Measurements from ENCODE around the gene LNP1.
"Not testable (repeated sequence)": the region's sequence is repeated elsewhere in the genome, so short reads cannot be mapped to it uniquely, and the experiment has no call there.

Gene LNP1

DNA sequence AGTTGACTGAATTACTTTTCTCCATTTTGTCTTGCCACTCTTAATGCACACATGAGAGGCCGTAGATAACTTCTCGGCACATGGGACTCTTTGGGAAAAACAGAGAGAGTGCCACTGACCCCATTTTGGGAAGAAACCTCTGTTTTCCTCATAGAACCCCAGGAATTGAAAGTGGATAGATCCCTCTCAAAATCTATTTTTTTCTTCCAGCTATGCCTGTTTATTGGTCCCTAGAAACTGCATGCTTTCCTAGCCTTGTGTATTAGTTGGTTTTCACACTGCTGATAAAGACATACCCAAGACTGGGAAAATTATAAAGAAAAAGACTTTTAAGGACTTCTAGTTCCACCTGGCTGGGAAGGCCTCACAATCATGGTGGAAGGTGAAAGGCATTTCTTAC is 67.3 kb downstream of the LNP1 start:
- ATAC-seq (ENCODE audit: insufficient read depth, low read depth) (no peak), DNase-seq (no peak)
- no peaks in the 10 kb centered on the region for H3K27me3 ChIP-seq (ENCODE audit: insufficient read depth, low read length, poor library complexity)
- no peak overlapping the region for H3K4me2 ChIP-seq (ENCODE audit: insufficient read depth, low read length)
- H2AFZ ChIP-seq (ENCODE audit: low read depth, low read length), result no peak overlapping the region
- no peak overlapping the region for H3K4me3 ChIP-seq (ENCODE audit: low read depth in 1 of 2, low read length in 2 of 2)
- H3K36me3 ChIP-seq (ENCODE audit: insufficient read depth, low read length), result no peaks in the 10 kb centered on the region
- H3K4me1 ChIP-seq (ENCODE audit: insufficient read depth, low read length), result no peaks in the 10 kb centered on the region
- H4K20me1 ChIP-seq (ENCODE audit: insufficient read depth, low read length), result no peaks in the 10 kb centered on the region
- H3K9ac ChIP-seq (ENCODE audit: low read depth, low read length), result no peak overlapping the region
- H3K79me2 ChIP-seq (ENCODE audit: insufficient read depth, low read length), result no peaks in the 10 kb centered on the region
- peaks cover 4% of the 10 kb centered on the region for H3K9me3 ChIP-seq (ENCODE audit: insufficient read depth, low read length, severe bottlenecking)
- H3K27ac ChIP-seq (ENCODE audit: low read length), result no peak overlapping the region
- no peak for TF ChIP-seq EZH2 (IDR thresholded peaks at IDR 0.05; ENCODE audit: borderline replicate concordance, low read depth, low read length, severe bottlenecking)
- no peak for TF ChIP-seq CTCF (IDR thresholded peaks at IDR 0.05; ENCODE audit: borderline replicate concordance, extremely low read depth, low read length, poor library complexity, severe bottlenecking)

DNA sequence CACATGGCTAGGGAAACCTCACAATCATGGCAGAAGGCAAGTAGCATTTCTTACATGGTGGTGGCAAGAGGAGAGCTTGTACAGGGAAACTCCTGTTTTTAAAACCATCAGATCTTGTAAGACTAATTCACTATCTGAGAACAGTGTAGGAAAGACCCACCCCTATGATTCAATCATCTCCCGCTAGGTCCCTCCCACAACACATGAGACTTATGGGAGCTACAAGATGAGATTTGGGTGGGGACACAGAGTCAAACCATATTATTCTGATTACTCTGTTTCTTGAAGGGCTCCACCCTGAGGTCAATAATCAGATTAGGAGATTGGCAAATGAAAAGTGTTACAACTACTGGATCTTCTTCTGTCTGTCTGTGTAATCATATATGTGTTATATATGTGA is 69.6 kb downstream of the LNP1 start:
- no peak overlapping the region for H3K4me2 ChIP-seq (ENCODE audit: insufficient read depth, low read length)
- H3K27me3 ChIP-seq (ENCODE audit: insufficient read depth, low read length, poor library complexity), result no peaks in the 10 kb centered on the region
- no peak overlapping the region for H2AFZ ChIP-seq (ENCODE audit: low read depth, low read length)
- no peaks in the 10 kb centered on the region for H4K20me1 ChIP-seq (ENCODE audit: insufficient read depth, low read length)
- no peaks in the 10 kb centered on the region for H3K4me1 ChIP-seq (ENCODE audit: insufficient read depth, low read length)
- H3K36me3 ChIP-seq (ENCODE audit: insufficient read depth, low read length), result no peaks in the 10 kb centered on the region
- no peak overlapping the region for H3K4me3 ChIP-seq (ENCODE audit: low read depth in 1 of 2, low read length in 2 of 2)
- no peaks in the 10 kb centered on the region for H3K79me2 ChIP-seq (ENCODE audit: insufficient read depth, low read length)
- DNase-seq (no peak), ATAC-seq (ENCODE audit: insufficient read depth, low read depth) (no peak)
- no peak overlapping the region for H3K27ac ChIP-seq (ENCODE audit: low read length)
- H3K9ac ChIP-seq (ENCODE audit: low read depth, low read length), result no peak overlapping the region
- TF ChIP-seq CTCF (IDR thresholded peaks at IDR 0.05; ENCODE audit: borderline replicate concordance, extremely low read depth, low read length, poor library complexity, severe bottlenecking), result no peak
- TF ChIP-seq EZH2 (IDR thresholded peaks at IDR 0.05; ENCODE audit: borderline replicate concordance, low read depth, low read length, severe bottlenecking), result no peak
- H3K9me3 ChIP-seq (ENCODE audit: insufficient read depth, low read length, severe bottlenecking), result peaks cover 4% of the 10 kb centered on the region

DNA sequence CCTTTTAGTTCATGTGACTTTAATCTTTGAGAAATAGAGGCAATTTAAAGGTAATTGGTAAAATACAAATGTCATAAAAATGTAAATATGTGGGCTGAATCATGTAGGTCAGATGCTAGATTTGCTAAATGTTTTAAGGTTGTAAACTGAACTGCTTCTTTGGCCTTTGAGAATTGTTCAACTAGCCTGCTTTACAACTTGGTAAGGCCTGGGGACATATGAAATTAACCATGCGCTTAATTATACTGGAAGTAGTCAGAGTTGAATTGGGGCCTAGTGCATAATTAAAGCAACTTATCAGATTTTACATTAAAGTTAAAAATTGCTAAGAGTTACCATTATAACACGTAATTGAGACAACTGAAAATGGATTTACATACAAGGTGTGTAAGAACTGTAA is 70.1 kb downstream of the LNP1 start:
- Histone ChIP-seq H3K9me3 (ENCODE audit: insufficient read depth, low read length, severe bottlenecking) (peaks cover 4% of the 10 kb centered on the region), H4K20me1 (ENCODE audit: insufficient read depth, low read length) (no peaks in the 10 kb centered on the region), H3K4me2 (ENCODE audit: insufficient read depth, low read length) (no peak overlapping the region), H3K79me2 (ENCODE audit: insufficient read depth, low read length) (no peaks in the 10 kb centered on the region), H2AFZ (ENCODE audit: low read depth, low read length) (no peak overlapping the region), H3K36me3 (ENCODE audit: insufficient read depth, low read length) (no peaks in the 10 kb centered on the region), H3K4me3 (ENCODE audit: low read depth in 1 of 2, low read length in 2 of 2) (no peak overlapping the region), H3K9ac (ENCODE audit: low read depth, low read length) (no peak overlapping the region), H3K27me3 (ENCODE audit: insufficient read depth, low read length, poor library complexity) (no peaks in the 10 kb centered on the region), H3K4me1 (ENCODE audit: insufficient read depth, low read length) (no peaks in the 10 kb centered on the region), H3K27ac (ENCODE audit: low read length) (no peak overlapping the region)
- TF ChIP-seq CTCF (IDR thresholded peaks at IDR 0.05; ENCODE audit: borderline replicate concordance, extremely low read depth, low read length, poor library complexity, severe bottlenecking), result no peak
- no peak for TF ChIP-seq EZH2 (IDR thresholded peaks at IDR 0.05; ENCODE audit: borderline replicate concordance, low read depth, low read length, severe bottlenecking)
- ATAC-seq (ENCODE audit: insufficient read depth, low read depth) (no peak), DNase-seq (no peak)

- H3K27me3 ChIP-seq (ENCODE audit: insufficient read depth, low read length, poor library complexity); H4K20me1 ChIP-seq (ENCODE audit: insufficient read depth, low read length); H3K9ac ChIP-seq (ENCODE audit: low read depth, low read length); H3K27ac ChIP-seq (ENCODE audit: low read length); H2AFZ ChIP-seq (ENCODE audit: low read depth, low read length); H3K4me1 ChIP-seq (ENCODE audit: insufficient read depth, low read length); H3K4me2 ChIP-seq (ENCODE audit: insufficient read depth, low read length); H3K4me3 ChIP-seq (ENCODE audit: low read depth in 1 of 2, low read length in 2 of 2); H3K79me2 ChIP-seq (ENCODE audit: insufficient read depth, low read length); ATAC-seq (ENCODE audit: insufficient read depth, low read depth); DNase-seq; H3K9me3 ChIP-seq (ENCODE audit: insufficient read depth, low read length, severe bottlenecking); H3K36me3 ChIP-seq (ENCODE audit: insufficient read depth, low read length): not testable (repeated sequence)
Observed at GRCh38 chr3:100477851-100478360, 76.6 kb downstream of the LNP1 start.

DNA sequence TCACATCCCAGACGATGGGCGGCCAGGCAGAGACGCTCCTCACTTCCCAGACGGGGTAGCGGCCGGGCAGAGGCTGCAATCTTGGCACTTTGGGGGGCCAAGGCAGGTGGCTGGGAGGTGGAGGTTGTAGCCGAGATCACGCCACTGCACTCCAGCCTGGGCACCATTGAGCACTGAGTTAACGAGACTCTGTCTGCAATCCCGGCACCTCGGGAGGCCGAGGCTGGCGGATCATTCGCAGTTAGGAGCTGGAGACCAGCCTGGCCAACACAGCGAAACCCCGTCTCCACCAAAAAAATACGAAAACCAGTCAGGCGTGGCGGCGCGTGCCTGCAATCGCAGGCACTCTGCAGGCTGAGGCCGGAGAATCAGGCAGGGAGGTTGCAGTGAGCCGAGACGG is 77.2 kb downstream of the LNP1 start:
- H3K27ac ChIP-seq (ENCODE audit: low read length); H3K4me1 ChIP-seq (ENCODE audit: insufficient read depth, low read length); DNase-seq; ATAC-seq (ENCODE audit: insufficient read depth, low read depth); H3K4me3 ChIP-seq (ENCODE audit: low read depth in 1 of 2, low read length in 2 of 2); H3K9ac ChIP-seq (ENCODE audit: low read depth, low read length); H4K20me1 ChIP-seq (ENCODE audit: insufficient read depth, low read length); H3K27me3 ChIP-seq (ENCODE audit: insufficient read depth, low read length, poor library complexity); H3K36me3 ChIP-seq (ENCODE audit: insufficient read depth, low read length); H2AFZ ChIP-seq (ENCODE audit: low read depth, low read length); H3K79me2 ChIP-seq (ENCODE audit: insufficient read depth, low read length); H3K9me3 ChIP-seq (ENCODE audit: insufficient read depth, low read length, severe bottlenecking); H3K4me2 ChIP-seq (ENCODE audit: insufficient read depth, low read length): not testable (repeated sequence)
